Lung microvascular endothelial cell (primary cell): ENCODE results near the gene PPP2R3B. TPM values are rescaled to one million over a fixed set of nuclear protein-coding genes. Genes with fewer than 3 reads are reported as not detected.
"Not testable (repeated sequence)": the region's sequence is repeated elsewhere in the genome, so short reads cannot be mapped to it uniquely, and the experiment has no call there.

Experiments
- DNase-seq, 2 donors: peaks; one replicate each; pipeline versions ENCODE4 v3.0.0 to v3.0.0-alpha.2; 2010; ENCODE audit warnings: low read depth in 2 of 2
- total RNA-seq: library from RNA; depleted of rRNA; stranded (reverse); fragments of >200 nt; gene quantifications from 2 replicates; pipeline ENCODE4 v1.2.1, GENCODE V29; 2014

PPP2R3B gene
- total RNA-seq, 1 donor from 2014 or later: 12.5 TPM

- not testable (repeated sequence) for DNase-seq
Observed at GRCh38 chrX:305781-306613, 80.7 kb downstream of the PPP2R3B start.

GRCh38 chrX:302975-303374, 83.7 kb downstream of the PPP2R3B start:
- no peak for DNase-seq

DNA sequence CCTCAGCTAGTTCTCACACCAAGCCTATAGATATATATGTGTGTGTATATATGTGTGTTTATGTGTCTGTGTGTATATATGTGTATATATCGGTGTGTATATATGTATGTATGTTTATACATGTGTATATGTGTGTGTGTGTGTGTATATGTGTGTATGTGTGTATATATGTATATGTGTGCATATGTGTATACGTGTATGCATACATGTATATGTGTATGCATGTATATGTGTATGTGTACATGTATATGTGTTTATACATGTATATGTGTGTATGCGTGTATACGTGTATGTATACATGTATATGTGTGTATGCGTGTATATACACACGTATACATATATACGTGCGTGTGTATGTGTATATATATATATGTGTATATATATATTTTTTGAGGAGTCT, 86.4 kb downstream of the PPP2R3B start:
- no peak for DNase-seq

DNA sequence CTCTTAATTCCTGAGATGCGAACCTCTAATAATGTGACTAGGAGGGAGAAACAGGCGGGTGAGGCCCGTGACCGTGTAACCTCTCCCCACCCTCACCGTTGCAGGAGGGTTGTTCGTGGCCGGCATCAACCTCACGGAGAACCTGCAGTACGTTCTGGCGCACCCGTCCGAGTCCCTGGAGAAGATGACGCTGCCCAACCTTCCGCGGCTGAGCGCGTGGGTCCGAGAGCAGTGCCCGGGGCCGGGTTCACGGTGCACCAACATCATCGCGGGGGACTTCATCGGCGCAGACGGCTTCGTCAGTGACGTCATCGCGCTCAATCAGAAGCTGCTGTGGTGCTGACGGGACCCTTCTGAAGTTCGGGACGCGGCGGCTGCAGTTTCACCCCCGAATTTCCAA, 87.7 kb downstream of the PPP2R3B start:
- no peak for DNase-seq

- DNase-seq: no peak
Observed at GRCh38 chrX:295136-295535, 91.6 kb downstream of the PPP2R3B start.

DNA sequence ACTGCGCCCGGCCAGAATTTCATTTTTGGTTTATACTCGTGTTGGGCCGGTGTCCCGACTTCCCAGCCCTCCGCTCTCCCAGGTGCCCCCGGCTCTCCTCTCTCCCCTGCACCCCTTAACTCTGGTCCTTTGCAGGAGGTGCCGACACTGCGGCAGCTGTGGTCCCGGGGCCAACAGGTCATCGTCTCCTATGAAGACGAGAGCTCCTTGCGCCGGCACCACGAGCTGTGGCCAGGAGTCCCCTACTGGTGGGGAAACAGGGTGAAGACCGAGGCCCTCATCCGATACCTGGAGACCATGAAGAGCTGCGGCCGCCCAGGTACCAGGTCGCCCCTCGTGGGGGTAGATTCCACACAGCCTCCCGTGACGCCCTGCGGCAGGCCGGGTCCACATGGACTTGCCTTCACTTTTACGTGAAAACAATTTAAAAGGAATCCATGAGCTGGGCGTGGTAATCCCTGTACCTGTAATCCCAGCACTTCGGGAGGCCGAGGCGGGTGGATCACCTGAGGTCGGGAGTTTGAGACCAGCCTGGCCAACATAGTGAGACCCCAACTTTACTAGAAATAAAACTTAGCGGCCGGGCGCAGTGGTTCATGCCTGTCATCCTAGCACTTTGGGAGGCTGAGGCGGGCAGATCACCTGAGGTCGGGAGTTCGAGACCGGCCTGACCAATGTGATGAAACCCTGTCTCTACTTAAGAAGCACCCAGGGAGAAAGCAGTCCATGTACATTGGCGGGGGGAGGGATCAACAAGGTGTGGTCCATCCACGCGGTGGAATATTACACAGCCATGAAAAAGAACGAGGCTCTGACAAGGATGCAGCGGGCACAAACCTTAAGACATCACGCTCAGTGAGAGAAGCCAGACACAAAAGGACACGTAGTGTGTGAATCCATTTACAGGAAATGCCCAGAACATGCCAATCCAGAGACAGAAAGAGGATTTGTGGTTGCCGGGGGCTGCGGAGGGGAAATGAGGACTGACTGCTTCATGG, 93.5 kb downstream of the PPP2R3B start:
- no peak for DNase-seq

- DNase-seq: no peak
Observed at GRCh38 chrX:291411-291901, 95.3 kb downstream of the PPP2R3B start.

DNA sequence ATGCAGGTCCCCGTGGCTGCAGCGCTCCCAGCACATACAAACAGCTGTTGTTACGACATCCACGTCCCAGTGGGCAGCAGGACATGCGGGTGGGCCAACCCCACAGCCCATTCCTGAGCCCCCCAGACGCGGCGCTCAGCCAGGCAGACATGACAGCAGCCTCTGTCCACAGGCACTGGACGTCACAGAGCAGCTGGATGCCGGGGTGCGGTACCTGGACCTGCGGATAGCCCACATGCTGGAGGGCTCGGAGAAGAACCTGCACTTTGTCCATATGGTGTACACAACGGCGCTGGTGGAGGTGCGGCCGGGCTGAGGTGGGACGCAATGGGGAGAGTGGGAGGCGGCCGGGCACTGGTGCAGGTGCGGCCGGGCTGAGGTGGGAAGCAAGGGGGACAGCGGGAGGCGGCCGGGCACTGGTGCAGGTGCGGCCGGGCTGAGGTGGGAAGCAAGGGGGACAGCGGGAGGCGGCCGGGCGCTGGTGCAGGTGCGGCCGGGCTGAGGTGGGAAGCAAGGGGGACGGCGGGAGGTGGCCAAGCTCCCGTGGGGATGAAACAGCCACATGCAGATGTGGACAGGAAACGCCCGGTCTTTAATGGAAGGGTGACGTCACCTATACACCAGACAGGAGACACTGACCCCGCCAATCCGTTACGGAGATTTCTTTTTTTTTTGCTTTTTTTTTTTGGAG, 96.1 kb downstream of the PPP2R3B start:
- no peak for DNase-seq

GRCh38 chrX:288561-288991, 98.1 kb downstream of the PPP2R3B start:
- DNase-seq: no peak

- no peak for DNase-seq
Observed at GRCh38 chrX:287670-288069, 99.0 kb downstream of the PPP2R3B start.

DNA sequence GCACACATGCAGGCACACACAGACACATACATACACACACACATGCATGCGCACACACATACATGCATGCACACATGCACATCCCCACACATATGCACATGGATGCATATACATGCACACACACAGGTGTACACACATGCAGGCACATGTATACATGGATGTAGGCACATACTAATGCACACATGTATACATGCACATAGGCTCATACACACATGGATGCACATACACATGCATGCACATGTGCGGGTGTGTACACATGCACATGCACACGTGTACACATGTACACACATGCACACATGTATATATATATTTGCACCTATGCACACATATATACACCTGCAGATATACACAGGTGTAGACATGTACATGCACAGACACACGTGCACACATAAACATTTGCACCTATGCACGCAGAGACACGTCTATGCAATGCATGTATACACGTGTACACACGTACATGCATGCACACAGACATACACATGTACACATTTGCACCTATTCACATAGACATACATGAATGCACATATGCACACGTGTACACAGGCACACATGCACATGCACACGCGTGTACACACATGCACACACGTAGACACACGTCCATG, 101.5 kb downstream of the PPP2R3B start:
- no peak for DNase-seq

Other genes starting within 250 kb of the PPP2R3B start
- gene PLCXD1, start 105.5 kb downstream of the PPP2R3B start, total RNA-seq: 4.1 and 6.5 TPM in 2 replicates
- 27.5 and 32.1 TPM in 2 replicates for gene GTPBP6, start 68.1 kb downstream of the PPP2R3B start, total RNA-seq
- not detected in 2 replicates for gene SHOX, start 243.9 kb upstream of the PPP2R3B start, total RNA-seq